Activated CD4-positive, alpha-beta memory T cell treated with anti-CD3 and anti-CD28 coated beads for 36 hours (primary cell): Measurements from ENCODE around the gene OR51V1. TPM values are rescaled to one million over a fixed set of nuclear protein-coding genes. Genes with fewer than 3 reads are reported as not detected.
"Not testable (repeated sequence)": the region's sequence is repeated elsewhere in the genome, so short reads cannot be mapped to it uniquely, and the experiment has no call there.

Source experiments
- CTCF ChIA-PET: fragments of 350-600 bp; sonication (Branson Sonifier 250); formaldehyde crosslinking; loops from one replicate; lab custom pipeline; 2021; ENCODE audit warnings: antibody characterized with exemption, inconsistent platforms; lab: Charles Lee
- POLR2A ChIA-PET: fragments of 350-600 bp; sonication (Branson Sonifier 250); formaldehyde crosslinking; loops from one replicate; lab custom pipeline; 2021; ENCODE audit warnings: antibody characterized with exemption; lab: Charles Lee
- DNase-seq: peaks from one replicate; pipeline ENCODE4 v3.0.0-alpha.2; 2020
- H3K27ac Mint-ChIP-seq: one replicate; pipeline ENCODE4 v1.8.0; 2021; ENCODE audit warnings: mixed read lengths
- H3K27me3 Mint-ChIP-seq: one replicate; pipeline ENCODE4 v1.8.0; 2021; ENCODE audit warnings: mixed read lengths
- H3K36me3 Mint-ChIP-seq: one replicate; pipeline ENCODE4 v1.8.0; 2021; ENCODE audit warnings: mixed read lengths
- H3K4me1 Mint-ChIP-seq: one replicate; pipeline ENCODE4 v1.8.0; 2021; ENCODE audit warnings: low read depth, mixed read lengths
- H3K4me3 Mint-ChIP-seq: one replicate; pipeline ENCODE4 v1.8.0; 2021; ENCODE audit warnings: mild to moderate bottlenecking, mixed read lengths
- H3K9me3 Mint-ChIP-seq: one replicate; pipeline ENCODE4 v1.8.0; 2021; ENCODE audit warnings: mixed read lengths
- intact Hi-C: fragments of 100-400 bp; cut with micrococcal nuclease; formaldehyde crosslinking; loops from one replicate; pipeline ENCODE4 v1.15.1; 2023
- total RNA-seq, 2 experiments: library from RNA; stranded (reverse); gene quantifications; one replicate each; pipeline ENCODE4 v1.2.3, GENCODE V29; 2021

OR51V1 gene, protein sequence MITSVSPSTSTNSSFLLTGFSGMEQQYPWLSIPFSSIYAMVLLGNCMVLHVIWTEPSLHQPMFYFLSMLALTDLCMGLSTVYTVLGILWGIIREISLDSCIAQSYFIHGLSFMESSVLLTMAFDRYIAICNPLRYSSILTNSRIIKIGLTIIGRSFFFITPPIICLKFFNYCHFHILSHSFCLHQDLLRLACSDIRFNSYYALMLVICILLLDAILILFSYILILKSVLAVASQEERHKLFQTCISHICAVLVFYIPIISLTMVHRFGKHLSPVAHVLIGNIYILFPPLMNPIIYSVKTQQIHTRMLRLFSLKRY
- total RNA-seq, result not detected

DNA sequence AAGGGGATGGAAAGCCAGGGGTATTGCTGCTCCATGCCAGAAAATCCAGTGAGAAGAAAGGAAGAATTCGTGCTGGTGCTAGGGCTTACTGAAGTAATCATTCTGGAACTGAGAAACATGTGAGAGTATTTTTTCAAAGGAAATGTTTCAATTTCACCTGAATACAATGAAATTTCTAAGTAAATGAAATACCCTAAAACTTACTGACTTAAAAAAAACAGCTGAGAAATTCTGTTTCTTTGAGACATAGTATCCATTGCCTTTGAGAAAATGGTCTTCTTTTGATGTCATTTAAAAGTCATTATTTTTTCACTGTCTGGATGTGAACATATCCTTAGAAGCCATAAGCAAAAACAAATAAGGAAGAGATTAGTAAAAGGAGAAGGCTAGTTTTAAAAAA lies at the start of gene OR51V1:
Gene OR51V1, minus strand, starts transcription at position 101 of the 400 bp plus-strand sequence. Its CDS starts 0 bp downstream, at position 101.
- Mint-ChIP-seq H3K27me3 (no peaks in the 10 kb centered on the region), H3K27ac (no peak within 1 kb of the TSS), H3K4me1 (no peaks in the 10 kb centered on the region), H3K36me3 (no peaks in the 10 kb centered on the region), H3K4me3 (no peak within 1 kb of the TSS), H3K9me3 (no peaks in the 10 kb centered on the region)
- ChIA-PET CTCF (no interaction called here), POLR2A (no interaction called here)
- DNase-seq, result no peak
- intact Hi-C loops, result no loop called here

DNA sequence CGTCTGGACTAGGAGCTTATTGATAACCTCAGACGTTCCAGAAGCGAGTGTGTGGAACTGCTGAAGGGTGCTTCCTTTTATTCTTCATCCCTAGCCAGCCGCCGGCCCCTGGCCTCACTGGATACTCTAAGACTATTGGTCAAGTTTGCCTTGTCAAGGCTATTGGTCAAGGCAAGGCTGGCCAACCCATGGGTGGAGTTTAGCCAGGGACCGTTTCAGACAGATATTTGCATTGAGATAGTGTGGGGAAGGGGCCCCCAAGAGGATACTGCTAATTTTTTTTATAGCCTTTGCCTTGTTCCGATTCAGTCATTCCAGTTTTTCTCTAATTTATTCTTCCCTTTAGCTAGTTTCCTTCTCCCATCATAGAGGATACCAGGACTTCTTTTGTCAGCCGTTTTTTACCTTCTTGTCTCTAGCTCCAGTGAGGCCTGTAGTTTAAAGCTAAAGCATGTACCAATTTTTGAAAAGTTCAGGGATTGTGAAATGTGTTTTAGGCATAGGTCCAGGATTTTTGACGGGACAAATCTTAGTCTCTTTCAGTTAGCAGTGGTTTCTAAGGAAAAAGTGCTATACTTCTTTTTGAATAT lies 49.4 kb upstream of the OR51V1 start, which contains the start of gene HBG1:
Gene HBG1, minus strand, starts transcription at position 51 of the 590 bp plus-strand sequence. CDS start 53 bp downstream, outside the sequence.
- intact Hi-C loops, CTCF ChIA-PET, H3K4me3 Mint-ChIP-seq, H3K27me3 Mint-ChIP-seq, H3K36me3 Mint-ChIP-seq, H3K9me3 Mint-ChIP-seq, H3K27ac Mint-ChIP-seq, H3K4me1 Mint-ChIP-seq, POLR2A ChIA-PET, DNase-seq: not testable (repeated sequence)

DNA sequence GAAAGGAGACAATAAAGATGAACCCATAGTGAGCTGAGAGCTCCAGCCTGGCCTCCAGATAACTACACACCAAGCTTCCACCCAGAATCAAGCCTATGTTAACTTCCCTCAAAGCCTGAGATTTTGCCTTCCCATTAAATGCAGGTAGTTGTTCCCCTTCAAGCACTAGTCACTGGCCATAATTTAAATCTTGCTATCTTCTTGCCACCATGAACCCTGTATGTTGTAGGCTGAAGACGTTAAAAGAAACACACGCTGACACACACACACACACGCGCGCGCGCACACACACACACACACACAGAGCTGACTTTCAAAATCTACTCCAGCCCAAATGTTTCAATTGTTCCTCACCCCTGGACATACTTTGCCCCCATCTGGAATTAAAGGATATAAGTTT lies 48.0 kb upstream of the OR51V1 start:
- intact Hi-C loops, H3K27ac Mint-ChIP-seq, CTCF ChIA-PET, H3K36me3 Mint-ChIP-seq, H3K27me3 Mint-ChIP-seq, H3K4me3 Mint-ChIP-seq, H3K9me3 Mint-ChIP-seq, POLR2A ChIA-PET, H3K4me1 Mint-ChIP-seq, DNase-seq: not testable (repeated sequence)

DNA sequence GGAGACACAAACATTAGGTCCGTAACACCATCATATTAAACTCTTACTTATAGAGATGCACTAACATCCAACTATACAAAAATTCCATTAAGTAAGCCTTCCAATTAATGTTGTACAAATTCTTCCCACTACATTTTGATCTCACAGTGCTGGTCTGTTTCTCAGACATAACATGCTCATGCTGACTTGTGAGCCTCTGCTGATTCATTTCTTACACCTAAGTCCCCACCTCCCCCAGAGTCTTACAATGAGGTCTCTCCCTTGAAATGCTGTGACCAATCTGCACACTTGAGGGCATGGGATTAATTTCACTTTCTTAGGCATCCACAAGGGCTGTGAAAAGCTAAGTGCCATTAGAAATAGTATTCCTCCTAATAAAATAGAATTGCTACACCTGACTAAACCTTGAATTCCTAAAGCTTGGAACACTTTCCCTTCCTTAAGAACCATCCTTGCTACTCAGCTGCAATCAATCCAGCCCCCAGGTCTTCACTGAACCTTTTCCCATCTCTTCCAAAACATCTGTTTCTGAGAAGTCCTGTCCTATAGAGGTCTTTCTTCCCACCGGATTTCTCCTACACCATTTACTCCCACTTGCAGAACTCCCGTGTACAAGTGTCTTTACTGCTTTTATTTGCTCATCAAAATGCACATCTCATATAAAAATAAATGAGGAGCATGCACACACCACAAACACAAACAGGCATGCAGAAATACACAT lies 47.1 kb upstream of the OR51V1 start:
- Mint-ChIP-seq H3K4me3 (no peak overlapping the region), H3K27me3 (peaks cover 2% of the 10 kb centered on the region), H3K4me1 (no peaks in the 10 kb centered on the region), H3K9me3 (no peaks in the 10 kb centered on the region), H3K36me3 (no peaks in the 10 kb centered on the region), H3K27ac (no peak overlapping the region)
- DNase-seq, result no peak
- CTCF ChIA-PET, result no interaction called here
- POLR2A ChIA-PET, result no interaction called here
- intact Hi-C loops, result no loop called here

DNA sequence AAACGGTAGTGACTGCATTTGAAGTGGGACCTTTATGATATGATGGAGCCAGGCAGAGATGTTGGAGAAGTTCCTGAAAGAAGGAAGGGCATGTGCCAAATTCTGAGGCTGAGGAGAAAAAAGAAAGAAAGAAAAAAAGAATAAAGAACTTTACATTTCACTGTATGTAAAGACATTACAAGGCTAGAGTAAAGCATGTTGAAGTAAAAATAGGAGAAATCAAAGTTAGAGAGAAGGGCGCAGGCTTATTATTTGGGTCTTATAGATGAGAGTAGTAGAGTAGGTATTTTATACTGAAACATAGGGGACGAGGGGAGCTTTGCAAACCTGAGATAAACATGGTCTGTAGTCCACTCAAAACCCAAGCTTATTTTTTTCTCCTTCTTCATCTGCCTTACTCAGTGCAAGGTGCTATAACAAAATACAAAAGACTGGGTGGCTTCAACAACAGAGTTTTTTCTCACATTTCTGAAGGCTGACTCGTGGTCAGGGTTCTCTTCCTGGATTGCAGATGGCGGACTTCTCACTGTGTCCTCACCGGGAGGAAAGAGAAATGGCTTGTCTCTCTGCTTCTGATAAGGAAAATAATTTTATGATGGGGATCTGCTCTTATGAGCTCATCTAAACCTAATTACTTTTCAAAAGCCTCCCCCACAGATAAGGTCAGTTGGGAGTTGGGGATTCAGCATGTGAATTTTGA lies 46.4 kb upstream of the OR51V1 start:
- H3K27me3 Mint-ChIP-seq, result peaks cover 2% of the 10 kb centered on the region
- H3K27ac Mint-ChIP-seq, result no peak overlapping the region
- no peak for DNase-seq
- H3K4me3 Mint-ChIP-seq, result no peak overlapping the region
- CTCF ChIA-PET, result no interaction called here
- no peaks in the 10 kb centered on the region for H3K9me3 Mint-ChIP-seq
- H3K4me1 Mint-ChIP-seq, result no peaks in the 10 kb centered on the region
- POLR2A ChIA-PET, result no interaction called here
- intact Hi-C loops, result no loop called here
- H3K36me3 Mint-ChIP-seq, result no peaks in the 10 kb centered on the region

DNA sequence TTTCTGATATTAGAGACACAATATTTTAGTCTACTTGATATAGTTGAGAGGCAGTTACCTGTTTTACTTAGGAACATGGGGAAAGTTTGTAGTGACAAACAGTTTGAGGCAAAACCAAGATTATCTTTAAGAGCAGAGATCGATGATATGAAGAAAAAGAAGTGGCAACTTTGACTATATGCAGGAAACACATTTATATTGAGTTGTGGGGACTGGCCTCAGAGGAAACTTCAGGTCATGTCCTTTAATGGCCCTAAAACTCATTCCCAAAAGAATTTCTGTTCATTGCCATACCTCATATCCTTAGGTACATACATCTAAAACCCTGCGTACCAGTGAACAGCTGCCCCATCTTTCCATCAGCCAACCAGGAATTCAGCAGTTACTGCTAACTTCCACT lies 44.7 kb upstream of the OR51V1 start:
- ChIA-PET CTCF (no interaction called here), POLR2A (no interaction called here)
- DNase-seq, result no peak
- Mint-ChIP-seq H3K9me3 (no peaks in the 10 kb centered on the region), H3K27me3 (no peaks in the 10 kb centered on the region), H3K27ac (no peak overlapping the region), H3K36me3 (no peaks in the 10 kb centered on the region), H3K4me3 (no peak overlapping the region), H3K4me1 (no peaks in the 10 kb centered on the region)
- intact Hi-C loops, result no loop called here

DNA sequence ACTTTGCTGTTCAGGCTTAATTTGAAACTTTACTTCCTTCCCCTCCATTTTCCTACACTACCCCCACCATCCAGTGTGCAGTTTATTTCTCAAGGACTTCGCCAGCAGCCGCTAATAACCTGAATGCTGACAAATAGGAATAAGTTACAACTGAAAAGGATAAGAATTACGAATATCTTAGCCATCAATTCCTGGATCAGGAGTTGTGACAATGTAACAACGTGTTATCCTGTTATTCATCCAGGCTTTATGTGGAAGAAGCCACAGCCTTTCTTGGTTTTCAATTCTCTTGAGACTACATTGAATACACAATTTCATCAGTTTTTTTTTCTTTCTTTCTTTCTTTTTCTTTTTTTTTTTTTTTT lies 43.3 kb upstream of the OR51V1 start:
- no peak overlapping the region for H3K4me3 Mint-ChIP-seq

DNA sequence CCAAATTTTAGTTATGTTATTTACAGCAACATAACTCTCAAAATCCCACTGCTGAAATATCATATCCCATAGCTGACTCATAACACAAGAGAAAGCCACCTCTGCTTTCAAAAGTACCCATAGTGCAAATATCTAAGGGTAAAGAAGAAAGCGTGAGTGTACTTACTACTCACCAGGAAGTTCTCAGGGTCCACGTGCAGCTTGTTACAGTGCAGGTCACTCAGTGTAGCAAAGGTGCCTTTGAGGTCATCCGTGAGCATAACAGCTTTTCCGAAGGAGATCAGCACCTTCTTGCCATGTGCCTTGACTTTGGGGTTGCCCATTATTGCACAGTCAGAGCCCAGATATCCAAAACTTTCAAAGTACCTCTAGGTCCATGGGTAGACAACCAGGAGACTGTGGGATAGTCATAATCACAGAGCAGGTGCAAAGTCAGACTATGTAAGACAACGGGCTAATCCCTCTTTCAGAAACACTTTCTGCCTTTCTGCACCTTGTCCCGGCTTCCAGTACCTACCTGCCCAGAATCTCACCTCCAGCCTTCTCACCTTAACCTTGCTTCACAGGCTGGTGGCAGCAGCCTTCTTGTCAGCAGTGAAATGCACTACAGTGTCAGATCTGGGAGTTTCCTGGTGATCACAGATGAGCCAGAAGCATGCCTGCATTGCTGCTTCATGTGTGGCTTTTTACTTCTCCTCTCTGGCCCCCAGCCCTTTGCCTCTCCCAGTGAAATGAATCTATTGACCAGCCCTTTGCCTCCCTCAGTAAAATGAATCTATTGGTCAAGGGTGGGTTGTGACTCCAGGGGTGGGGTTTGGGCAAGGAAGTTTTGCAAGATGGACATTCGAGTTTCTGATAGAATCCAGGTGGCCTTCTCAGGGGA lies 42.7 kb upstream of the OR51V1 start:
- no peak overlapping the region for H3K4me3 Mint-ChIP-seq
- DNase-seq, result no peak
- H3K27me3 Mint-ChIP-seq, result no peaks in the 10 kb centered on the region
- intact Hi-C loops, result no loop called here
- no peak overlapping the region for H3K27ac Mint-ChIP-seq
- CTCF ChIA-PET, result no interaction called here
- no peaks in the 10 kb centered on the region for H3K9me3 Mint-ChIP-seq
- H3K4me1 Mint-ChIP-seq, result no peaks in the 10 kb centered on the region
- POLR2A ChIA-PET, result no interaction called here
- H3K36me3 Mint-ChIP-seq, result no peaks in the 10 kb centered on the region

More for the DNA sequence above, 43.3 kb upstream of the OR51V1 start:
- H3K4me1 Mint-ChIP-seq, result no peaks in the 10 kb centered on the region
- no peak for DNase-seq
- no peaks in the 10 kb centered on the region for H3K36me3 Mint-ChIP-seq
- H3K9me3 Mint-ChIP-seq, result no peaks in the 10 kb centered on the region
- no peaks in the 10 kb centered on the region for H3K27me3 Mint-ChIP-seq
- H3K27ac Mint-ChIP-seq, result no peak overlapping the region
- ChIA-PET POLR2A (no interaction called here), CTCF (no interaction called here)
- intact Hi-C loops, result no loop called here

DNA sequence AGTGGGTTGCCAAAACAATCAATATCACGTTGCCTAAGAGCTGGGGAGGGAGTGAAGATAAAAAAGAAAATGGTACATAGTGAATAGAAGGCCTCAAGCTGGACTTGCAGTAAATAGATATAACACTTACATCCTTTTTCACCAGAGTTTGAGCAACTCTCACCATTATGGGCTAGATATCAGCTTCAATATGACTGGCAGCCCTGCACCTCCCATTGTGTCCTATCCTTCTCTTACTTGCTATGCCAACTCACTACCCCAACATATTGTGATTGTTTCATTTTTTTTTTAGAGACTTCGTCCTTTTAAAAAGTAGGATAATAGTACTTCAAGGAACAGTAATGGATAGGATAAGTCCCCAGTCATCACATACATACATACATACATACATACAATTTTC lies 41.7 kb upstream of the OR51V1 start:
- POLR2A ChIA-PET, result no interaction called here
- no peaks in the 10 kb centered on the region for H3K27me3 Mint-ChIP-seq
- DNase-seq, result no peak
- intact Hi-C loops, result no loop called here
- H3K36me3 Mint-ChIP-seq, result no peaks in the 10 kb centered on the region
- no peaks in the 10 kb centered on the region for H3K9me3 Mint-ChIP-seq
- H3K27ac Mint-ChIP-seq, result no peak overlapping the region
- no peaks in the 10 kb centered on the region for H3K4me1 Mint-ChIP-seq
- CTCF ChIA-PET, result no interaction called here
- H3K4me3 Mint-ChIP-seq, result no peak overlapping the region

DNA sequence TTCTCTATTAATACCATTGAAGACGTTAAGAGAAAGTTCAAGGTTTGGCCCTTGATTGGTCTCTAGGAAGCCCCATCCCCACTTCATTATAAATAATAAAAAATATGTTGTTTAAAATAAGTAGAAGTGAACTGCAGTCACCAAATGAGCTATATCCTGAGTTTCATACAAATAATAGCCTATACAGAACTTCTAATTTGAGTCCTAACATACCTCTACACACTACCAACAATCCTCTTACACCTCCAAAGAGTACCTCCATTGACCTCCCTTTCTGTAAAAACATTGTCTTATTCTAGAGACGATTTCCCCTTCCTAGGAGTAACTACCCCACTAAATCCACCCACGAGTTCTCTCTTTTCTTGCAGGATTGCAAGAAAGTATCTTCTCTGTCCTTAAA lies 41.0 kb upstream of the OR51V1 start:
- intact Hi-C loops, result no loop called here
- Mint-ChIP-seq H3K36me3 (no peaks in the 10 kb centered on the region), H3K27me3 (no peaks in the 10 kb centered on the region), H3K9me3 (no peaks in the 10 kb centered on the region), H3K4me3 (no peak overlapping the region), H3K27ac (no peak overlapping the region), H3K4me1 (no peaks in the 10 kb centered on the region)
- ChIA-PET CTCF (no interaction called here), POLR2A (no interaction called here)
- DNase-seq, result no peak

DNA sequence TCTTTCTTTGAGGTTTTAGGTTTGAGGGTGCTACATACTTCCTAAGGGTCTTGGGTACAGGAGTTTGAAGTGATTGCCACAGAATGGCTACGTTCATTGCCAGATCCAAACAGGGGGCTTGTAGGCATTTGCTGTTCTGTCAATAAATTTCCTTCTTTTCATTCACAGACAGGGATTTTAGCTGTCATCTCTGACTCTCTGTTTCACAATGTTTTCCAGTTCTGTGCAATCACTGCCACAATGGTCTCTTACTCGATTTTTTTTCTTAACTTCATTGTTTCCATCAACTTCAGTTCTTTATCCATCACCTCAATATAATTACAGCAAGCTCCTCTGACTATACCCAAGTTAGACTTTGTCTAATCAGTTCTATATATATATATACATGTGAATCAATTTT lies 40.0 kb upstream of the OR51V1 start:
- ChIA-PET CTCF (no interaction called here), POLR2A (no interaction called here)
- Mint-ChIP-seq H3K27ac (no peak overlapping the region), H3K36me3 (no peaks in the 10 kb centered on the region), H3K27me3 (no peaks in the 10 kb centered on the region), H3K9me3 (no peaks in the 10 kb centered on the region), H3K4me1 (no peaks in the 10 kb centered on the region), H3K4me3 (no peak overlapping the region)
- intact Hi-C loops, result no loop called here
- no peak for DNase-seq
